HG02852 (cell line): ENCODE data around the gene DNLZ.

Experiments
- ATAC-seq: cut with Tn5 transposase; IDR thresholded peaks from one replicate; pipeline ENCODE4 v1.9.1; 2021; ENCODE audit warnings: mild to moderate bottlenecking, moderate library complexity; ENCODE audit not compliant: unreplicated experiment

DNLZ gene

GRCh38 chr9:136333486-136333885 is 30.1 kb downstream of the DNLZ start:
- ATAC-seq = no peak

- no peak for ATAC-seq
These were observed 30.5 kb downstream of the DNLZ start for GRCh38 chr9:136333045-136333444.

- no peak for ATAC-seq
These were observed 31.0 kb downstream of the DNLZ start for GRCh38 chr9:136332482-136332983.

GRCh38 chr9:136331556-136332481 is 31.7 kb downstream of the DNLZ start:
- ATAC-seq = no peak

GRCh38 chr9:136331030-136331429 is 32.5 kb downstream of the DNLZ start:
- no peak for ATAC-seq

- ATAC-seq = no peak
These were observed 33.0 kb downstream of the DNLZ start for GRCh38 chr9:136330406-136330990.

- ATAC-seq = no peak
These were observed 33.7 kb downstream of the DNLZ start for GRCh38 chr9:136329636-136330405.

- ATAC-seq = no peak
These were observed 34.3 kb downstream of the DNLZ start for GRCh38 chr9:136329211-136329627.

GRCh38 chr9:136328622-136329041 is 34.9 kb downstream of the DNLZ start:
- no peak for ATAC-seq

GRCh38 chr9:136328011-136328621 is 35.4 kb downstream of the DNLZ start:
- ATAC-seq = no peak

GRCh38 chr9:136327304-136327974 is 36.1 kb downstream of the DNLZ start, which contains the start of gene GPSM1:
TSS of gene GPSM1 (plus strand) at chr9:136327539. CDS start at chr9:136327696, 157 bp downstream.
- no peak for ATAC-seq

GRCh38 chr9:136326761-136327303 is 36.7 kb downstream of the DNLZ start:
- ATAC-seq = no peak

- no peak for ATAC-seq
These were observed 37.3 kb downstream of the DNLZ start for GRCh38 chr9:136326061-136326760.

GRCh38 chr9:136325358-136325757 is 38.2 kb downstream of the DNLZ start:
- no peak for ATAC-seq

- no peak for ATAC-seq
These were observed 38.8 kb downstream of the DNLZ start for GRCh38 chr9:136324501-136325300.

GRCh38 chr9:136323371-136323789 is 40.2 kb downstream of the DNLZ start:
- ATAC-seq = no peak

GRCh38 chr9:136322756-136323330 is 40.7 kb downstream of the DNLZ start:
- ATAC-seq = no peak

- ATAC-seq = no peak
These were observed 42.0 kb downstream of the DNLZ start for GRCh38 chr9:136321561-136321960.
